Measurements from ENCODE around the gene MKRN2. TPM values are rescaled to one million over a fixed set of nuclear protein-coding genes. Genes with fewer than 3 reads are reported as not detected.

The MKRN2 gene
- total and polyA plus RNA-seq, 3 donors from 2014 or later = 82.6 to 117 (median 93.6) TPM

DNA sequence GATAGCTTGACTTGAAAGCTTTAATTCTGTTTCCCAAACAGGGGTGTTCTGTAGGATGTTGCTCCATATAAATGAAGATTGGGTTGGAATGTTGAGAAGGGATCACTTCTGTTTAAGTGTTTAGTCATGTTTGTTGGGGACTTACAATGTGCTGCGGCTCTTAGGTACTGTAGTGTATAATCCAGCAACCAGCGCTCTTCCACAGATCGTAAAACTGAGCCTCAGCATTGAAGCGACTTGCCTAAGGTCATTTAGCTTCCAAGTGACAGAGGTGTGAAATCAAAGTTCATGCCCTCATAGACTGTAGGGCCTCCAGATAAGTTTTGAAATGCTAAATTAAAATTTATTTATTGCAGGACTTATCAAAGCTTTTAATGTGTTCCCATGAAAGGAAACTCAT, 1.8 kb downstream of the MKRN2 start:
- no peaks in the 10 kb centered on the region for H3K36me3 ChIP-seq (ENCODE audit: low read depth, missing control alignments)
- no peak for DNase-seq
- 65 to 71% methylated on average over 4 of the region's 4 CpGs for WGBS, 2 donors
- intact Hi-C loops (cut with DNase I; ENCODE audit: low total_unique reads) = no loop called here
- no peak overlapping the region for H3K27ac ChIP-seq
- no peaks in the 10 kb centered on the region for H3K27me3 ChIP-seq
- no peaks in the 10 kb centered on the region for H3K9me3 ChIP-seq
- TF ChIP-seq, protein P1, sequence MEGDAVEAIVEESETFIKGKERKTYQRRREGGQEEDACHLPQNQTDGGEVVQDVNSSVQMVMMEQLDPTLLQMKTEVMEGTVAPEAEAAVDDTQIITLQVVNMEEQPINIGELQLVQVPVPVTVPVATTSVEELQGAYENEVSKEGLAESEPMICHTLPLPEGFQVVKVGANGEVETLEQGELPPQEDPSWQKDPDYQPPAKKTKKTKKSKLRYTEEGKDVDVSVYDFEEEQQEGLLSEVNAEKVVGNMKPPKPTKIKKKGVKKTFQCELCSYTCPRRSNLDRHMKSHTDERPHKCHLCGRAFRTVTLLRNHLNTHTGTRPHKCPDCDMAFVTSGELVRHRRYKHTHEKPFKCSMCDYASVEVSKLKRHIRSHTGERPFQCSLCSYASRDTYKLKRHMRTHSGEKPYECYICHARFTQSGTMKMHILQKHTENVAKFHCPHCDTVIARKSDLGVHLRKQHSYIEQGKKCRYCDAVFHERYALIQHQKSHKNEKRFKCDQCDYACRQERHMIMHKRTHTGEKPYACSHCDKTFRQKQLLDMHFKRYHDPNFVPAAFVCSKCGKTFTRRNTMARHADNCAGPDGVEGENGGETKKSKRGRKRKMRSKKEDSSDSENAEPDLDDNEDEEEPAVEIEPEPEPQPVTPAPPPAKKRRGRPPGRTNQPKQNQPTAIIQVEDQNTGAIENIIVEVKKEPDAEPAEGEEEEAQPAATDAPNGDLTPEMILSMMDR (IDR thresholded peaks at IDR 0.05) = no peak
- no peak for TF ChIP-seq POLR2A (IDR thresholded peaks at IDR 0.05)
- H3K4me1 ChIP-seq = peaks cover 24% of the 10 kb centered on the region
- H3K4me3 ChIP-seq = no peak overlapping the region

DNA sequence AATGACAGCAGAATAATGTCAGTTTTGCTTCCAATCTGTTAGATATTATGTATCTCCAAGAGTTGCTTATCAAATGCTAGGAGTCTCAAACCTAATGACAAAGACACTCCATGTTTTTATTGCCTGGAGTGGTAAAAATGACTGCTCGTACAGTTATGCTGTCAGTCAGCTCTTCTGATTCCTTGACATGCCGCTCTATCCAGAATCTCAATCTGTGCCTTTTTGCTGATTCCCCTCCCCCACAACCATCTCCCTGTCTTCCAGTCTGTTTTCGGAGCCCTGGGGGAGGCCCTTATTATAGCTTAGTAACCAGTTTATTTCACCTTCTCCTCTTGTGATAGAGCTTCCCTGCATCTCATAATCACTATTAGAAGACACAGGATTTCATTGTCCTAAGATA, 2.6 kb downstream of the MKRN2 start:
- TF ChIP-seq POLR2A (IDR thresholded peaks at IDR 0.05) = no peak
- TF ChIP-seq, protein P1 (IDR thresholded peaks at IDR 0.05) = no peak
- H3K4me1 ChIP-seq = peaks cover 24% of the 10 kb centered on the region
- no peak for DNase-seq
- no peak overlapping the region for H3K27ac ChIP-seq
- H3K27me3 ChIP-seq = no peaks in the 10 kb centered on the region
- no peak overlapping the region for H3K4me3 ChIP-seq
- intact Hi-C loops (cut with DNase I; ENCODE audit: low total_unique reads) = no loop called here
- H3K36me3 ChIP-seq (ENCODE audit: low read depth, missing control alignments) = no peaks in the 10 kb centered on the region
- WGBS, 2 donors = 60 to 72% methylated on average over 3 of the region's 3 CpGs
- H3K9me3 ChIP-seq = no peaks in the 10 kb centered on the region

DNA sequence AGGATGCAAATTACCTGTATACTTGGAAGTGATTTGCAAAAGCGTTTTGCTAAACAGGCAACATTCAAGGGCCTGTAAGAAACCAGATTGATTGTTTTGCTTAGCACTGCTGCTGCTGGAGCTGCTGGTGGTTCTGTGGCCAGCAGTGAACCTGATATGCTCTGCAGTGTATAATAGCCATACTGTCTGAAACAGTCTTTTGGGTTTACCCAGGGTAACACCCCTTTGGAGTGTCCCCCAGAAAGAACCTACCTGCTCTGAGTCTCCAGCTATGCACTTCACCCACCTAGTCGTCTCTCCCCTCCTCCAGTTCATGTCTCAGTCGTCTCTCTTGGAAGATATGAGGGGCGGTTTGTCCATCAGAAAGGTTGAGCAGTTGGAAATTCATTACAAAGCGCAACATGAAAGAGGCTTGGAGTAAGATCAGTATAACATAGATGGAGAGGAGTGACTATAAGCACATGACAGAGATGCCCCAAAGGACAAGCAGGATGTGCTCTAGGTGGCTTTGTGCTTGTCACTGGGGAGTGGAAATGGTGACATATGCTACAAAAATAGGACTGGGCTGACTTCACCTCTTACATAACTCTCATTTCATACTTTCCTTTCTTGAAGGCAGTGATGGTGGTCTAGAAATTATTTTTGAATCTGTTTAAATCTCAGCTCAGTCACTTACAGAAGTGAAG, 3.8 kb downstream of the MKRN2 start:
- no peak for DNase-seq
- no peak overlapping the region for H3K27ac ChIP-seq
- TF ChIP-seq POLR2A (IDR thresholded peaks at IDR 0.05) = no peak
- TF ChIP-seq, protein P1 (IDR thresholded peaks at IDR 0.05) = no peak
- 73 to 81% methylated on average over 5 of the region's 5 CpGs for WGBS, 2 donors
- H3K27me3 ChIP-seq = no peaks in the 10 kb centered on the region
- H3K9me3 ChIP-seq = no peaks in the 10 kb centered on the region
- H3K36me3 ChIP-seq (ENCODE audit: low read depth, missing control alignments) = no peaks in the 10 kb centered on the region
- intact Hi-C loops (cut with DNase I; ENCODE audit: low total_unique reads) = no loop called here
- peaks cover 24% of the 10 kb centered on the region for H3K4me1 ChIP-seq
- H3K4me3 ChIP-seq = no peak overlapping the region

DNA sequence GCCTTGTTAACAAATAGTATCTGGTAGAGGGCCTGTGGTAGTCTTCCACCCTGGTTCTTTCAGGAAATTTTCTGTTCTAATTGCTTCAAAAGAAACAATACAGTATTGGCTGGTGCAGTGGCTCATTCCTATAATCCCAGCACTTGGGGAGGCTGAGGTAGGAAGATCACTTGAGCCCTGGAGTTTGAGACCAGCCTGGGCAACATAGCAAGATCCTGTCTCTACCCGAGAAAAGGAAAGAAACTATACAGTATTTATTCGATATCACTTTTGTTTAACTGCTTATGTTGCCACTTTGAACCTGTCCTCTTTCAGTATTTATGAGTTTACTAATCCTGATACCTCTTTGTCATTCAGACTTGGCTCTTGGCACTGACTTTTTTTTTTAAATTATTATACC, 4.5 kb downstream of the MKRN2 start:
- Histone ChIP-seq H3K9me3 (no peaks in the 10 kb centered on the region), H3K27ac (no peak overlapping the region), H3K4me3 (no peak overlapping the region), H3K4me1 (peaks cover 24% of the 10 kb centered on the region), H3K36me3 (ENCODE audit: low read depth, missing control alignments) (no peaks in the 10 kb centered on the region), H3K27me3 (no peaks in the 10 kb centered on the region)
- WGBS, 2 donors = 75 to 90% methylated on average over 2 of the region's 2 CpGs
- no peak for DNase-seq
- TF ChIP-seq, protein P1 (IDR thresholded peaks at IDR 0.05) = no peak
- TF ChIP-seq POLR2A (IDR thresholded peaks at IDR 0.05) = no peak
- intact Hi-C loops (cut with DNase I; ENCODE audit: low total_unique reads) = no loop called here

DNA sequence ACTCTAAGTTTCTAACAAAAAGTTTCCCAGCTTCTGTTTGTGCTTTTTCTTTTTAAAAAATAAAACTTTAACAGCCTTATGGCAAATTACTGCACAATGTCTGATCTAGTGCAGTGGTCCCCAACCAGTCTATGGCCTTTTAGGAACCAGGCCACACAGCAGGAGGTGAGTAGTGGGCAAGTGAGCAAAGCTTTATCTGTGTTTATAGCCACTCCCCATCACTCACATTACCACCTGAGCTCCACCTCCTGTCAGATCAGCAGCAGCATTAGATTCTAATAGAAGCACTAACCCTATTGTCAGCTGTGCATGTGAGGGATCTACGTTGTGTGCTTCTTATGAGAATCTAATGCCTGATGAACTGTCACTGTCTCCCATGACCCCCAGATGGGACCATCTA, 5.6 kb downstream of the MKRN2 start:
- no peaks in the 10 kb centered on the region for H3K9me3 ChIP-seq
- no peak overlapping the region for H3K4me3 ChIP-seq
- peaks cover 24% of the 10 kb centered on the region for H3K4me1 ChIP-seq
- no peaks in the 10 kb centered on the region for H3K36me3 ChIP-seq (ENCODE audit: low read depth, missing control alignments)
- intact Hi-C loops (cut with DNase I; ENCODE audit: low total_unique reads) = no loop called here
- 65 to 82% methylated on average over 1 of the region's 1 CpG for WGBS, 2 donors
- no peaks in the 10 kb centered on the region for H3K27me3 ChIP-seq
- DNase-seq = no peak
- TF ChIP-seq, protein P1 (IDR thresholded peaks at IDR 0.05) = no peak
- TF ChIP-seq POLR2A (IDR thresholded peaks at IDR 0.05) = no peak
- H3K27ac ChIP-seq = no peak overlapping the region

Data from testis (tissue), 3 donors.